HG03108 (cell line): Measurements from ENCODE around the gene FCGR2B.
"Not testable (repeated sequence)": the region's sequence is repeated elsewhere in the genome, so short reads cannot be mapped to it uniquely, and the experiment has no call there.

Experiments
- ATAC-seq: cut with Tn5 transposase; IDR thresholded peaks from one replicate; pipeline ENCODE4 v1.9.1; 2021; ENCODE audit warnings: moderate library complexity; ENCODE audit not compliant: unreplicated experiment

Gene FCGR2B

DNA sequence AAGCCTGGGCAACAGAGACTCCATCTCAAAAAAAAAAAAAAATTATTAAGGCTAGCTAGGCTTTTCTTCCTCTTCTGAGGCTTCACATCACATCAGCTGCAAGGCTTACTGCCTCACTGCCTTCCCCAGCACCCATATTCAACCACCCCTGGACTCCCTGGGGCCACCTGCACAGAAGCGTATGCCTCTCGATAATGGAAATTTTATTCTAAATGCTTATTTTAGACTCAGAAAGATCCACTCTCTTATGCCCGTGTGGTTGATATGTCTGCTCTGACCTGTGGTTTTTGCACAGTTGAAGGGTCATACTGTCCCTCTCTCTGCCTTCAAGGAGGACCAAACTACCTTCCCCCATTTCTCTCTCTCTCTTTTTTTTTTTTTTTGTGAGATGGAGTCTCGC lies 42.6 kb downstream of the FCGR2B start:
- peak; percentile 31 for ATAC-seq

DNA sequence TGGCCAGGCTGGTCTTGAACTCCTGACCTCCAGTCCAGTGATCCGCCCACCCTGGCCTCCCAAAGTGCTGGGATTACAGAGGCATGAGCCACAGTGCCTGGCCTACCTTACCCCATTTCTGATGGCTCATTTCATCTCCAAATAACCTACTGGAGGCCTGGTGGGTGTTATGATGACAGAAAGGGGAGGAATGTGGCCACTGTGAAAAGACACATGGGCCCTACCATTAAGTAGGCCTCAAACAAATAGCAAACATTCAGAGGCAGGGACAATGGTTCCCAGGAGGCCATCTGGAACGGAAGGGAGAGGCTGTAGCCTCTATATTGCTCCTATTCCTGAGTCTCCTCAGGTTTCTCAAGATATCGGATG lies 43.2 kb downstream of the FCGR2B start:
- ATAC-seq, result no peak

DNA sequence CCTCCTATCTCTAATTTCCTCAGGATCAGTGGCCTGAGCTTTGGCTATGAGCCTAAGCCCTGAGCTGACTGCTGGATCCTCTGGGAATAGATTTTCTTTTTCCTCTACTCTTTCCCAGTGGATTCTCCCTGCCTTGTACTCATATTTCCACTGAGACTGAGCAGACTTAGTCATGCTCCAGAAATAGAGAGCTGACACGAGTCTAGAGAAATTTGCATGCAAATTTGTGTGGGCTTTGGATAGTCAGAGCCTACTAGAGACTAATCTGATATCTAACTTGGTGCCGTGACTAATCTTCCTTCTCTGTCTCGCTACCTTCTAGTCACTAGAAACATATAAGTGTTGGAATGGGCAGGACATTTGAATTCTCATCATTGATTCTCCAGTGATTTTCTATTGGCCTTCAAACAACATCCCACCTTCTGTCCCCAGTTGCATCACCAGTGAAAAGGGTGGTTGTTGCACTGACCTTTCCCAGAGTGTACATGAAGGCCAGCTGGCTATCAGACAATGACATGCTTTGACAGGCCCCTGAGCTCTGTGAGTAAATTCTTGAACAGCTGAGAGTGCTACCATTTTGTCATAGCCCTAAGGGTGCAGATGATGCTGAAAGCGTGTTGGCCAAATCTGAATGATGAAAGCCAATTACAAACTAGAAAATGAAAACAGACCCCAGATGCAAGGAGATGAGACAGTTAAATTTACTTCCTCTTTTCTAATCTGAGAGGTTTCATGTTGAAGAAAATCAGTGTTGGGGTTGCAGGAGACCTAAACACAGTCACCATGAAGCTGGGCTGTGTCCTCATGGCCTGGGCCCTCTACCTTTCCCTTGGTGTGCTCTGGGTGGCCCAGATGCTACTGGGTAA lies 43.8 kb downstream of the FCGR2B start, which contains the start of gene FCRLA:
Gene FCRLA (plus strand): TSS at position 748 of the 866 bp plus-strand sequence. CDS start 36 bp downstream, at position 784.
- peak; percentile 47 for ATAC-seq

- no peak for ATAC-seq
Observed at GRCh38 chr1:161707503-161707902, 44.6 kb downstream of the FCGR2B start.

DNA sequence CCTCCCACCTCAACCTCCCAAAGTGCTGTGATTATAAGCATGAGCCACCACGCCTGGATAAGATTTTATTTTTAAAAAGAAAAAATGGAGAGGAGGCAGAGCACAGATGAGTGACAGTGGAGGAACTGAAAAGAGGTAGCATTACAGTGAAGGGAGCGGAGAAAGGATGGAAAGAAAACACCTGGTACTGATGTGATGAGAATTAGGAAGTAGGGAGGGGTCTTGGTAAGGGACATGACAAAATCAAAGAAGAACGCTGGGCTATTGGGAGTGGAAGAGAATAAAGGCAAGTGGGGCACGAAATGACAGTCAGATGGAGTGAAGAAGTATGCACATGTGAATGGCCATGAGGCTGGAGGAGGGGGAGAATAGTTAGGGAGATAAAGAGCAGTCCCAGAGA lies 46.4 kb downstream of the FCGR2B start:
- no peak for ATAC-seq

GRCh38 chr1:161710560-161710959 lies 47.6 kb downstream of the FCGR2B start:
- ATAC-seq, result no peak

GRCh38 chr1:161718559-161719324 lies 55.8 kb downstream of the FCGR2B start:
- no peak for ATAC-seq

DNA sequence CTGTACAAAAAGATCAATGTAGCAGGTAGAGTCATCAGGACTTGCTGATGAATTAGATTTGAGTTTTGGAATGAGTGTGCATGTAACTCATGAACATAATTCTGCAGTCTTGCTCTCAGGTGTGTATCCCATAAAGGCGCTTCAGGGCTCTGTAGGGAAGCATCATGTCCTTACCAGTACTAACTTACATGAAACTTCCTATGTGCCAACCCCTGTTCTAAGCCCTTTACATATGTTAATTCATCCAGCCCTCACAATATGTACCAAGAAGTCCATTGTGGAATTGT lies 56.3 kb downstream of the FCGR2B start:
- ATAC-seq, result no peak

DNA sequence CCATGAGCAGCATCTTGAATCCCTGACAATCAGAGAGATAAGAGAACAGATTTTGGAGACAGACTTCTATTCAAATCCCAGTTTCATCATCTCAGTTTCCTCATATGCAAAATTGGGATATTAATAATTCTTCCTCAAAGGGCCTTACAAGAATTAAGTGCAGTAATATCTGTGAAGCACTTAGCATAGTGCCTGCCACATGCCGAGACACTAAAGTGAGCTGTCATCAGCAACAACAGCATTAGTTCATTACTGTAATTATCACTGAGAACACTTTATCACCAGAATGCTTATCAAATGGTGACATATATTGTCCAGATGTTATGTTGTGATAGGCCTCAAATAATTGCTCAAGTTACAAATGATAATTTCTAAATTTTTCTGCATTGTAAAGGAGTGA lies 57.5 kb downstream of the FCGR2B start:
- ATAC-seq, result no peak

DNA sequence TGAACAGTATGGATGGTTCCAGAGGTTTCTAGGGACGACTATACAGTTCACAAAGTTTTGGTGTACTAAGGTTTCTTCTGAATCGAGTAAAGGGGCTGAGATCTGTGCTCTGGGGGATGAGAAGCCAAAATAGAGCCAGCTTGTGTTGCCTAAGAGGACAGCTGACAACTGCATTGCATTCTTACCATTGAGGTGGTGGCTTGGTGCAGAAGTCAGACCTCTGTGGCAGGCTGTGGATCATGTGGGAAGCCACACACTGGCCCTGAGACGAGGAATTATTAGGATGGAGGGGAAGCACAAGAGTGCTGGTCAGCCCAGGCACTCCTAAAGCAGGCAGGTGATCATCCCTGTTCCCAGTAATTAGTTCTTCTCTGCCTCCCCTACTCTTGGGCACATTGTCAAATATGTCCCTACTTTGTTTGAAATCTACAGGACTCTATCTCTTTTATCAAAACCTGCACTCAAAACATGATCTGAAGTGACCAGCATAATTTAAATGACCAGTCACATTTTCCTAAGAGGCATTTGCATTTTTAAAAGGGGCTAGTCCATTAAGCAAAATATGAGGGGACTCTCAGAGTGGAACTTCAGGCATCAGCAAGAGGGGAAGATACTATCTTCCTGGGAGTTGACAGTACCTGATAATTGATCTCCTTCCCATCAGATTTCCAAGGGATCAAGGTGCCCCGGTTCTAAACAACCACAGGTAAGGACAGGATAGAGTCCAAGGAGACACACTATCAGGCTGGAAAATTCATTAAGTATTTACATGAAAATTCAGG lies 58.2 kb downstream of the FCGR2B start, which contains the start of gene FCRLB:
Gene FCRLB (plus strand): TSS at position 589 of the 782 bp plus-strand sequence. CDS start 1,129 bp downstream, outside the sequence.
- ATAC-seq, result no peak

GRCh38 chr1:161721738-161722343 lies 58.9 kb downstream of the FCGR2B start:
- no peak for ATAC-seq

- no peak for ATAC-seq
Observed at GRCh38 chr1:161722406-161722805, 59.5 kb downstream of the FCGR2B start.

DNA sequence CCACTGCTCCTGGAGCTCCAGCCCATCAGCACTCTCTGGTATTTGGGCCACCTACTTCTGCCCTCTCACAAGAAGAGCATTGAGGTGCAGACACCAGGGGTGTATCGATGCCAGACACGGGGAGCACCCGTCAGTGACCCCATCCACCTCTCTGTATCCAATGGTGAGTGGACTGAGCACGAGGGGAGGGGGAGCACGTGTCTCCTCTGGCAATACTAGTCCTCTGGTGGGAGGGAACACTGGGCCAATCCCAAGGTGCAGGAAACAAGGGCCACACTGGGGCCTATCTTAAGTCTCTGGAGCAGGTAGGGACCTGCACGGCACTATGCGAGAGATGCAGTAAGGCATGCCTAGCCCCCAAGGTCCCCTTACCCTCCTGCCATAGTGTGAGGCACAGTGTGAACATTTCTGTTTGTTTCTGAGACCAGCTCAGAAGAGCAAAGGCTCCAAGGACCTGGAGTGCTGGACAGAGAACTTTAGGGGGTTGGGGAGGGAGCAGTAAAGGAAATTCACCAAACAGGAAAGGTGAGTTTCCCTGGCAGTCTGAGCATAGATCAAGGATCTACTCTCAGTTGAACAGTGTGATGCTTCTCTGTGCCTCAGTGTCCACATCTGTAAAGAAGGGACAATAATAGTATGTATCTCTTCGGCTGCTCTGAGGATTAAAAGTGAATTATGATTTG lies 60.7 kb downstream of the FCGR2B start:
- ATAC-seq, result no peak

DNA sequence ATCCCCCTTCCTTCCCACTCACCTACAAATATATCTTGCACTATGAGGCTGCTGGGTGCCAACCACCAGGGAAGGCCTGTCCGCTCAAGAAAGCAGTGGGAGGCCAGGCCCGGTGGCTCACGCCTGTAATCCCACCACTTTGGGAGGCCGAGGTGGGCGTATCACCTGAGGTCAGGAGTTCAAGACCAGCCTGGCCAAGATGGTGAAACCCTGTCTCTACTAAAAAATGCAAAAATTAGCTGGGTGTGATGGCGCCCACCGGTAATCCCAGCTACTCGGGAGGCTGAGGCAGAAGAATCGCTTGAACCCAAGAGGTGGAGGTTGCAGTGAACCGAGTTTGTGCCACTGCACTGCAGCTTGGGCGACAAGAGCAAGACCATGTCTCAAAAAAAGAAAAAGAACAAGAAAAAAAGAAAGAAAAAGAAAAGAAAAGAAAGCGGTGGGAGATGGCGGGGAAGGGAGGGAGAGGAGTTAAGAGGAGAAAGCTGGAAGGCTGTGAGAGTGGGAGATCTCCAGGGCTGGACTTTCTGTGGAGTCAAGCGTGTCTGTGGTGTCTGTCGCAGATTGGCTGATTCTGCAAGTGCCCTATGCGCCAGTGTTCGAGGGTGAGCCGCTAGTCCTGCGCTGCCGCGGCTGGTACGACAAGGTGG lies 62.4 kb downstream of the FCGR2B start:
- ATAC-seq, result not testable (repeated sequence)

- ATAC-seq, result no peak
Observed at GRCh38 chr1:161725908-161726472, 63.0 kb downstream of the FCGR2B start.

- ATAC-seq, result peak; percentile 41
Observed at GRCh38 chr1:161726473-161727255, 63.7 kb downstream of the FCGR2B start.

DNA sequence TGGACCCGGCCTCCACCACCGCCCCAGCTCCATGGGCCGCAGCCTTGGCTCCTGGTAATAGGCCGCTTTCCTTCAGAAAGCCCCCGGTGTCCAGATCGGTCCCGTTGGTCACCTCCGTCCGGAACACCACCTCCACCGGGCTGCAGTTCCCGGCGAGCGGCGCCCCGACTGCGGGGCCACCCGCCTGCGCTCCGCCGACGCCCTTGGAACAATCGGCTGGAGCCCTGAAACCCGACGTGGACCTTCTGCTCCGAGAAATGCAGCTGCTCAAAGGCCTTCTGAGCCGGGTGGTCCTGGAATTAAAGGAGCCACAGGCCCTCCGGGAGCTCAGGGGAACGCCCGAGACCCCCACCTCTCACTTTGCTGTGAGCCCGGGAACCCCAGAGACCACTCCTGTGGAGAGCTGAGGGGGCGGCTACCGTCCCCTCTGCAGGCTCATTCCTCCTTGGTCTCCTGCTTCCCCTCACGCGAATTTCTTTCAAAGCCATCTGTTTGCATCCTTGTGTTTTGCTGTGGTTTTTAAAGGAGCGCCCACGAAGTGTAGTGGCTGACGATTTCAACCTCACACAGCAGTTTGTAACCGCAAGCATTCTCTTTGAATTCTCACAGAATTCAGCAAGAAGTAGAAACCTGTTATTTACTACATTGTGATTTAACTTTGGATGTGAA lies 64.4 kb downstream of the FCGR2B start:
- no peak for ATAC-seq
